ENCODE data around the gene ATM.

Gene ATM

GRCh38 chr11:108333403-108333899 lies 110.6 kb downstream of the ATM start:
- H3K27ac ChIP-seq: no peak overlapping the region
- H3K4me3 ChIP-seq: no peak overlapping the region
- no peak for DNase-seq (ENCODE audit: low spot score)
- TF ChIP-seq, protein P1, sequence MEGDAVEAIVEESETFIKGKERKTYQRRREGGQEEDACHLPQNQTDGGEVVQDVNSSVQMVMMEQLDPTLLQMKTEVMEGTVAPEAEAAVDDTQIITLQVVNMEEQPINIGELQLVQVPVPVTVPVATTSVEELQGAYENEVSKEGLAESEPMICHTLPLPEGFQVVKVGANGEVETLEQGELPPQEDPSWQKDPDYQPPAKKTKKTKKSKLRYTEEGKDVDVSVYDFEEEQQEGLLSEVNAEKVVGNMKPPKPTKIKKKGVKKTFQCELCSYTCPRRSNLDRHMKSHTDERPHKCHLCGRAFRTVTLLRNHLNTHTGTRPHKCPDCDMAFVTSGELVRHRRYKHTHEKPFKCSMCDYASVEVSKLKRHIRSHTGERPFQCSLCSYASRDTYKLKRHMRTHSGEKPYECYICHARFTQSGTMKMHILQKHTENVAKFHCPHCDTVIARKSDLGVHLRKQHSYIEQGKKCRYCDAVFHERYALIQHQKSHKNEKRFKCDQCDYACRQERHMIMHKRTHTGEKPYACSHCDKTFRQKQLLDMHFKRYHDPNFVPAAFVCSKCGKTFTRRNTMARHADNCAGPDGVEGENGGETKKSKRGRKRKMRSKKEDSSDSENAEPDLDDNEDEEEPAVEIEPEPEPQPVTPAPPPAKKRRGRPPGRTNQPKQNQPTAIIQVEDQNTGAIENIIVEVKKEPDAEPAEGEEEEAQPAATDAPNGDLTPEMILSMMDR (IDR thresholded peaks at IDR 0.05): no peak

DNA sequence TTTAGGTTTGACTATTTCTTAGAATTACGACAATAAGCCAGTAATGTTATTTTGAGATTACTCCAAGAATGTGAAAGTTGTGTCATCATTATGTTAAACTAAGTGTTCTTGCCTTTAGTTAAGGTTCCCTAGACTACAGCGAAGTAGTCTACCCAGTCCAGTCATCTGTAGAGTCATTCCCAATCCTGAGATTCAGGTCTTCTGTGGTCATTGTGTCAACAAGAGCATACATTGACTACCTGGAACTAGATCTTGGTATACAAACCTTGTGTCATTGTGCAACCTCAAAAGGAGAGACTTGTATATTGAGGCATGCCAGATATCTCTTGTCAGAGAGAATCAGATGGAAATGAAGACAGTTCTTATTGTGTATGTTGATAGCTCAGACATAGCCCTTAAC lies 115.9 kb downstream of the ATM start:
- Histone ChIP-seq H3K4me3 (no peak overlapping the region), H3K27ac (no peak overlapping the region)
- DNase-seq (ENCODE audit: low spot score): no peak
- TF ChIP-seq, protein P1 (IDR thresholded peaks at IDR 0.05): no peak

DNA sequence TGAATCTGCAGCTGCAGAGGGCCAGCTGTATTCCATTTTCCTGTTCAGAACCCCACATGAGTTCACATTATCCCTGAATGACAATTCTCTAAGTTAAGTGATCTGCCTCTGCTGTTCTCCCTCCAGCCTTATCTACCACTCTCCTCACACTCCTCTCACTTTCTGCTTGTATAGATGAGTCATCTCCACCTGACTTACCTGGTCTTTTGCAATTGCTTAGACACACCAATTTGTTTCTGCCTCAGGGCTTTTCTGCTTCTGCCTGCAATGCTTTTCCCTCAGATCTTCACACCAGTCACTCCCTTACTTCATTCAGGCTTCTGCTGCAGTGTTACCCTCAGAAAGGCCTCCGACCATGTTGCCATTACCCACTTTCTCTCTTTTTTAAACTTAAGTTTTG lies 118.1 kb downstream of the ATM start:
- no peak overlapping the region for H3K27ac ChIP-seq
- TF ChIP-seq, protein P1 (IDR thresholded peaks at IDR 0.05): no peak
- DNase-seq (ENCODE audit: low spot score): no peak
- no peak overlapping the region for H3K4me3 ChIP-seq

DNA sequence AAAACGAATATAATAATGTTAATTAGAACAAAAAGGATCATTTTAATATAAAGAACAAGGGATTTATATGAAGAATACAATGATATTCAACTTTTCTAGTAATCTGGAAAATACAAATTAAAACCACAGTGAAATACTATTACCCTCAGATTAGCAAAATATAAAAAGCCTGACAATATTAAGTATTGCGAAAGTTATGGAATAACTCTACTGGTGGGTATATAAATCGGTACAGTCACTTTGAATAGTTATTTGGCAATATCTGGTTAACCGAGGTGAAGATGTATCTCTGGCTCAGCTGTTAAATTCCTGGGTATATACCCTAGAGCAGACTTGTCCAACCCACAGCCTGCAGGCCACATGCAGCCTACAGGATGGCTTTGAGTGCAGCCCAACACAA lies 118.8 kb downstream of the ATM start:
- Histone ChIP-seq H3K4me3 (no peak overlapping the region), H3K27ac (no peak overlapping the region)
- no peak for DNase-seq (ENCODE audit: low spot score)
- TF ChIP-seq, protein P1 (IDR thresholded peaks at IDR 0.05): no peak

- DNase-seq (ENCODE audit: low spot score): no peak
- Histone ChIP-seq H3K27ac (no peak overlapping the region), H3K4me3 (no peak overlapping the region)
- TF ChIP-seq, protein P1 (IDR thresholded peaks at IDR 0.05): no peak
Measured at GRCh38 chr11:108343714-108344113, 120.8 kb downstream of the ATM start.

GRCh38 chr11:108345767-108346166 lies 122.9 kb downstream of the ATM start:
- no peak for DNase-seq (ENCODE audit: low spot score)
- no peak overlapping the region for H3K27ac ChIP-seq
- H3K4me3 ChIP-seq: no peak overlapping the region
- TF ChIP-seq, protein P1 (IDR thresholded peaks at IDR 0.05): no peak

DNA sequence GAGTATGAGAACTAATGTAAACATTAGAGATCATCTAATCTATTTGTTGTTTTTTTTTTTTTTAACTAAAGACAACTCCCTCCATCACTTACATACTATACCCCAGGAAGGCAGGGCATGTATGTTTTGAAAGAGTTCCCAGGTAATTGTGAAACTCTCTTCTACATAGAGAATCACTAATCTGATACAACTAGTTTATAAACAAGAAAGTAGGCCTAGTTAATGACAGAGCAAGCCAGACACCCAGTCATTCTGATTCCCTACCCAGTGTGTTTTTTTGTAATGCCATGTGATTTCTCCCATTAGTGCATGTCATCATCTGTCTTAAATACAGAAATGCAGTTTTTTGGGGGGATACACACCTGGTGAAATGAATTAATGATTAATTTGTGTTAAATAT lies 123.6 kb downstream of the ATM start:
- no peak for DNase-seq (ENCODE audit: low spot score)
- TF ChIP-seq, protein P1 (IDR thresholded peaks at IDR 0.05): no peak
- H3K4me3 ChIP-seq: no peak overlapping the region
- no peak overlapping the region for H3K27ac ChIP-seq

Data from coronary artery (tissue), 2 donors.